Esophagus squamous epithelium (tissue), 4 donors: Measurements from ENCODE around the gene FAM168A.

Source experiments
- POLR2A ChIP-seq, 4 donors: fragments of 450-650 bp; IDR thresholded peaks; one replicate each; pipeline ENCODE4 v1.6.1; 2017; ENCODE audit warnings: antibody characterized with exemption in 4 of 4, mild to moderate bottlenecking in 4 of 4, moderate library complexity in 3 of 4
- TF ChIP-seq, protein P1 (sequence below), 6 experiments: fragments of 450-650 bp in 4 of 6; fragments of 200-600 bp in 2 of 6; sonication (generic) in 2 of 6; IDR thresholded peaks; one replicate each; pipeline ENCODE4 v1.5.1; 2016 to 2019; ENCODE audit warnings: antibody characterized with exemption in 6 of 6, mild to moderate bottlenecking in 4 of 6, moderate library complexity in 4 of 6

DNA sequence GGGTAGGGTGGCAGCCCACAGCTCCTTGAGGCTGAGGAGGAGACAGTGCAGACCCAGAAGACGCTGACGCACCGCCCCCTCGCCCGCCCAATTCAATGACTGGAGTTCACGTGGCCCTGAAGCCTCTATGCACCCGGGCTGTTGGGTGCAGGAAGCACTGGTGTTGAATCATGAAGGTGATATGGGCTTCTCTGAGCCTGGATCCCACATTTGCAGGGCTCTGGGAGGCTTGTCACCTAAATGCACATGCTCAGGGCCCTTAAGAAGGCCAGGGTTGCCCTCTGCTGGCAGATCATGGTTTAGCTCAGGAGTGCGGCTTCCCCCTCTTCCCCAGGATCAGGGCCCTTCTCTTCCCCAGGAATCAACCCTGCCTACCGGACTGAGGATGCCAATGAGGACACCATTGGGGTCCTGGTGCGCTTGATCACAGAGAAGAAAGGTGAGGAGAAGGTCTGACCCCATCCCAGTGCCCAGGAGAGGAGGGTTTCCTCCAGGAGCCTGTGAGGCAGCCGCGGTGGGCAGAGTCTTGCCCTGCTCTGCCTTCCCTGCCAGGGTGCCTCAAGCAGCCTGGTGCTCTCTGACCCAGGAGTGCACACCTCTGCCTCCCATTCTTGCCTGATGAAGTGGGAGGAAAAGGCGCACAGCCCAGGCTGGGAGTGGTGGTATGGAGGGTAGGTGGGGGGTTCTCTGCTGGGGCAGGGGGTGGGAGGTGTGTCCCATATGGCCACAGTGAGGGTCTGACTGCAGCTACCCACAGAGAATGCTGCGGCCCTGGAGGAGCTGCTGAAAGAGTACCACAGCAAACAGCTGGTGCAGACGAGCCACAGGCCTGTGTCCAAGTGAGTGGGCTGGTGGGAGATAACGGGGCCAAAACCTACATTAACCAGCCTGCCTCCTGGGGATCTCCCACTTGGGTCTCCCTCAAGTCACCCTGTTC lies 204.2 kb downstream of the FAM168A start:
- TF ChIP-seq, protein P1, sequence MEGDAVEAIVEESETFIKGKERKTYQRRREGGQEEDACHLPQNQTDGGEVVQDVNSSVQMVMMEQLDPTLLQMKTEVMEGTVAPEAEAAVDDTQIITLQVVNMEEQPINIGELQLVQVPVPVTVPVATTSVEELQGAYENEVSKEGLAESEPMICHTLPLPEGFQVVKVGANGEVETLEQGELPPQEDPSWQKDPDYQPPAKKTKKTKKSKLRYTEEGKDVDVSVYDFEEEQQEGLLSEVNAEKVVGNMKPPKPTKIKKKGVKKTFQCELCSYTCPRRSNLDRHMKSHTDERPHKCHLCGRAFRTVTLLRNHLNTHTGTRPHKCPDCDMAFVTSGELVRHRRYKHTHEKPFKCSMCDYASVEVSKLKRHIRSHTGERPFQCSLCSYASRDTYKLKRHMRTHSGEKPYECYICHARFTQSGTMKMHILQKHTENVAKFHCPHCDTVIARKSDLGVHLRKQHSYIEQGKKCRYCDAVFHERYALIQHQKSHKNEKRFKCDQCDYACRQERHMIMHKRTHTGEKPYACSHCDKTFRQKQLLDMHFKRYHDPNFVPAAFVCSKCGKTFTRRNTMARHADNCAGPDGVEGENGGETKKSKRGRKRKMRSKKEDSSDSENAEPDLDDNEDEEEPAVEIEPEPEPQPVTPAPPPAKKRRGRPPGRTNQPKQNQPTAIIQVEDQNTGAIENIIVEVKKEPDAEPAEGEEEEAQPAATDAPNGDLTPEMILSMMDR (IDR thresholded peaks at IDR 0.05), result peak; percentile 34 to 90 (median 82)
- TF ChIP-seq POLR2A (IDR thresholded peaks at IDR 0.05), result no peak
